GM18508 (cell line): Measurements from ENCODE around the gene TRMT61A.
A peak's percentile ranks its signal among the peaks of the same experiment; 100 is the strongest.
"Not testable (repeated sequence)": the region's sequence is repeated elsewhere in the genome, so short reads cannot be mapped to it uniquely, and the experiment has no call there.

ENCODE experiments used
- ATAC-seq: cut with Tn5 transposase; IDR thresholded peaks from one replicate; pipeline ENCODE4 v1.9.1; 2021; ENCODE audit warnings: moderate number of reproducible peaks; ENCODE audit not compliant: insufficient read depth, unreplicated experiment

The TRMT61A gene

DNA sequence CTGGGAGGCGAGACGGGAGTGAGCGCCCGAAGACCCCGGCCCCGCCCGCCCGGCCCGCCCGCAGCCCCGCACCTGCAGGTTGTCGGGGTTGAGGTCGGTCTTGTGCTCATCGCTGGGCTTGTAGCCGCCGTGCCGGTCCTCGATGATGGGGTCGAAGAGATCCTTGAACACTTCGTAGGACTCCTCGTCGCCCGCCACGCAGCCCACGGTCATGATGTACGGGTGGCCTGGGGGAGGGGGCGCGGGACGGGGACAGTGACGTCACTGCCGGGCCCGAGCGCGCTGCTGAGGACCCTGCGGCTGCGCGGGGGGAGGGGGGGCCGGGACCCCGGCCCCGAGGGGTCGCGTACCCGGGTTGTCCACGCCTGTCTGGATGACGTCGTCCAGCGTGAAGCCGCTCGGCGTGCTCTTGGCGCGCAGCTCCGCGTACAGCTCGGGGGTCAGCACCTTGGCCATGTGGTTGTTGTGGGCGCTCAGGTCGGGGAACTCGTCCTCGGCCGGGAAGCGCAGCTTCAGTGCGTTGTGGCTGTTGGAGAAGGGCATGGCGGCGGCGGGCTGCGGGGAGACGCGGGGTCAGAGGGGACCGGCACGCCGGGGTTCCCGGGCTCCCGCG, 6.9 kb upstream of the TRMT61A start:
- no peak for ATAC-seq

DNA sequence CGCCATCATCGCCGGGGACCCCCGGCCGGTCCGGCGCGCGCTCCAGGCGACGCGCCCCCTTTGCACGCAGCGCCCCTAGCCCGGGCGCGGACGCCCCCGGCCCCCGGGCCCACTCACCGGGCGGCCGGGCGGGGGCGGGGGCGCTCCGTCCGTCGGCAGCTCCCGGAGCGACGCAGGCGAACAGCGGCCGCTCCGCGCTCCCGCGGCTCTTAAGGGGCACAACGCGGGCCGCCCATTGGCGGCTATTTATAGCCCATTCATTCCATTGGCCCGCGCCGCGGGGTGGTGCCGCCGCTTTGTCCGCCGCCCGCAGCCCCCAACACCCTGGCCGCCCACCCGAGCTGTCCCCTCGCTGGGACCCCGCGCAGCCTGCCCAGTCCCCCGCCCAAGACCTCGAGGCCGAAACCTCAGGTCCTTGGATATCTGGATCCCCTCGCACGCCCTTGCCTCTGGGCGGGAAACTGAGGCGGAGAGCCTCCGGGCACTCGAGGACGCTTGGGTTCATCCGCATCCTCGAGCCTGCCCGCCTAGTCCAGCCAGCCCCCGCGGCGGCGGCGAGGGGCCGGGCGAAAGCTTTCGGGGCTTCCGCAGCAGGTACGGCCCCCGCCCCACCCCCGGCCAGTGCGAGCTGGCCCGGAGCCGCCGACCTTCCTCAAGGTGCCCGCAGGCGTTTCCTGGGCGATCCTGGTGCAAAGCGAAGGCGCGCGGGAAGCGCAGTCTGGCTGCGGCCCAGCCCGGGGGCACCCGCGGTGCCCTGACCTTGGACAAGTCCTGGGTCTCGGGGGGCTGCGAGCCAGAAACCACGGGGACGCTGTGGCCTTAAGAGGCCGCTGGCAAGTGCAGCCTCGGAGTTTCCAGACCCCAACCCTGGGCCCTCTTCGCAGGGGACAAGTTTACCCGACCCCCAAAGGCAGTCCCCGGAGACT, 6.1 kb upstream of the TRMT61A start, which contains the start of gene CKB:
Gene CKB (minus strand): TSS at position 182 of the 926 bp plus-strand sequence. CDS start 337 bp downstream, outside the sequence.
- ATAC-seq = no peak

DNA sequence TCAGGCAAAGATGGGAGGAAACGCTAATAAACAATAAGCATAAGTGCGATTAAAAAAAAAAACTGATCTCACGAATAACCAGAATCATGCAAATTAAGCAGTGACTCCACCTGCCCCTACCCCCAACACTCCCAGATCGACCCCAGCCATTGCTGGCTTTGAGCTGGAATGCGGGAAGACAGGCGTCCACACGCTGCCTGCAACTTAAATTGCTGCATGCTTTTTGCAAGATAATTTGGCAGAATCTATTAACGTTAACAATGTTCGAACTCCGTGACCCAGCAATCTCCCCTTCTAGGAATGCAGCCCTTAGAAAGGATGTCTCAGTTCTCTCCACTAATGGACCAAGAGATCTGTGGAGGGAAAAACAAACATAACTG, 5.4 kb upstream of the TRMT61A start:
- ATAC-seq = no peak

DNA sequence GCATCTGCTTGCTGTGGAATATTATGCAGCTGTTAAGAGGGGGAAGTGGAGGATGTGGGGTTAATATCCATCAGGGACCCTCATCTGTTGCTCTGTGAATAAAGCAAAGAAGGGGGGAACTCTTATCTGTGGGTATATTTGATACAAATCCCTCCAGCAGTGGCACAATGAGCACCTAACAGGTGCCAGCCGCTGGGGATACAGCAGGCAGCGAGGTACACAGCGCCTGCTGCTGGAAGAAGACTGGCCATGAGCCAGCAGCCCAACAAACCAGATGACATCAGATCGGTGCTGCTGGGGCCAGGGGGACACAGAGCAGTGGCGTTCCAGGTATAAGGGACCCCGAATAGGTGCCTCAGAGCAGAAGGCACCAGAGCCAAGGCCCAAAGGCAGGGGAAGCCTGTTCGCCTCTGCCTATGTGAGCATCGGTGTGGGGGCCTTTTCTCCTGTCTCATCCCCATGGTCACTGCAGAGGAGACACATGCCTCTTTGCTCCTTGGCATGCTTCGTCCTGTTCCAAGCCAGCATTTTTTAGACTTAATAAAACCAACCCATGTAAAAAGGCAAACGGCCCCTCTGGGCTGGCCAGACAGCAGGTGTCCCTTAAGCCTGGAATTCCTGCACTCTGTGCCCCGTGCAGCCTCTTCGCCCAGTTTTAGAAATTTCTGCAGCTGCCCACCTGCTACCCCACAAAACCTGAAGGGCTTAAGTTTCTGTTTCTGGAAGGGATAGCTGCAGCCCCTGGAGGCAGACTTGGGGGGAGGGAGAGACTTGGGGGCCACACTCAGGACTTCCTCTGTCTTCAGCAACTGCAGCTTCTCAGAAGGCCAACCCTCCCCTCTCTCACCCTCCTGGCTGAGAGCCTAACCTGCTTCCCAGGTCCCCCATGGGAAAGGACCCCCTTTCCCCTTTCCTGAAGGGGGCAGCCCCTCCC, 4.7 kb upstream of the TRMT61A start:
- no peak for ATAC-seq

DNA sequence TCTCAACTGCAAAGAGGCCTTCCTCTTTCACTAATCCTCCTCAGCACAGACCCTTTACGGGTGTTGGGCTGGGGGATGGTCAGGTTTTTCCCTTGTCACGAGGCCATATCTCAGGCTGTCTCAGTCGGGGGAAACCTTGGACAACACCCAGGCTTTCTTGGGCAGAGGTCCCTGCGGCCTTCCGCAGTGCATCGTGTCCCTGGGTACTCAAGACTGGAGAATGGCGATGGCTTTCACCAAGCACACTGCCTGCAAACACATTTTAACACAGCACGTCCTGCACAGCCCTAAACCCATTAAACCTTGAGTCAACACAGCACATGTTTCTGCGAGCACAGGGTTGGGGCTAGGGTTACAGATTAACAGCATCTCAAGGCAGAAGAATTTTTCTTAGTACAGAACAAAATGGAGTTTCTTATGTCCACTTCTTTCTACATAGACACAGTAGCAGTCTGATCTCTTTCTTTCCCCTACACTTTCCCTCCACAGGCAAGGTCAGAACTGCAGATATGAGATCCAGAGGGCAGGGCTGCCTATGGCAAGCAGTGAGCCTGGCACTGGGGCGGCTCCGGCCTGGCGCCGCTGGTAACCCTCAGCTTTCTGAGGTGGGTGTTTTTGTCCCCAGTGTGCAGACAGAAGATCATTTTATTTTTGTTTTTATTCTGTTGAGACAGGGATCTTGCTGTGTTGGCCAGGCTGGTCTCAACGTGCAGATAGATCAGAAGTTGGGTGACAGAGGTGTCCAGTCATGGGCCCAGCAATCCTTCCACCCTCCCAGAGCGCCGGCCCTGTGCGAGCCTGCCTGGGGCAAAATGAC, 3.4 kb upstream of the TRMT61A start:
- ATAC-seq = not testable (repeated sequence)

DNA sequence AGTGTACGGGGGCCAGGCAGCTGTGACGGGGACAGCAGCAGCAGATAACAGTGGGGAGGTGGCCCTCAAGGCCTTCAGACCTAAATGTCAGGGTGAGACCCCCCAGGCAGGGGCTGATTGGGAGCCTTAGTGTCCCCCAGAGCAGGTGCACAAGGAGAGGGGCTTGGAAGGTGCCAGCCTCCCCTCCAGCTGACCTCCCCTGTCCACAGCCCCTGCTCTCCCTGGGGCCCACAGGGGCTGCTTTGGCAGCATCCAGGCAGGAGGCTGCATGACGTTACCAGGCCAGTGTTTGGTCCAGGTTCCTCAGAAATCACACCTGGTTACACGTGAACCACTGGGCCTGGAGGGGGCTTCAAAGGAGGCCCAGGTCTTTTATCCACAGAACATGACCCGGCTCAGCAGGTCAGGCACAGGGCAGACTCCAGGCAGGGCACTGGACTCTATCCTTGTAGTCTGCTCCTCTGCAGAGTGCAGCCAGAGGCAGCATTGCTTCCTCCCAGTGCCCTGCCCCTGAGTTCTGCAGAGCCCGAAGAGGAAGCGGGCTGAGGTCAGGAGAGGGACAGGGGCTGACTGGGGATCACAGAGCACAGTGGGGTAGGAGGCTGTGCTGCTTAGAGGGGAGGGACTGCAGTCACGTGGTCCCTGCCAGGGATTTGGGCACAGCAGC, 2.6 kb upstream of the TRMT61A start:
- no peak for ATAC-seq

DNA sequence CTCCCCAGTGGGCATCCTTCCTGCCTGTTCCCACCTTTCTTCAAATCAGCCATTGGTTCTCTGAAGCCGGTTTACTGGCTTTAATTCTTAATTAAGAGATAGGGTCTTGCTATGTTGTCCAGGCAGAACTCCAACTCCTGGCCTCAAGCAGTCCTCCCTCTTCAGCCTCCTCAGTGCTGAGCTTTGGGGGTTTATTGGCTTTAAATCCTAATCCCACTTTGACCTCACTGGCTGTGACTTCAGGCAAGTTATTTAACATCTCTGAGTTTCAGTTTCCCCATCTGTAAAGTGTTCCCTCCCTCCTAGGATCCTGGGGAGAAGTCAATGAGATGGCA, 2.1 kb upstream of the TRMT61A start:
- ATAC-seq = no peak

DNA sequence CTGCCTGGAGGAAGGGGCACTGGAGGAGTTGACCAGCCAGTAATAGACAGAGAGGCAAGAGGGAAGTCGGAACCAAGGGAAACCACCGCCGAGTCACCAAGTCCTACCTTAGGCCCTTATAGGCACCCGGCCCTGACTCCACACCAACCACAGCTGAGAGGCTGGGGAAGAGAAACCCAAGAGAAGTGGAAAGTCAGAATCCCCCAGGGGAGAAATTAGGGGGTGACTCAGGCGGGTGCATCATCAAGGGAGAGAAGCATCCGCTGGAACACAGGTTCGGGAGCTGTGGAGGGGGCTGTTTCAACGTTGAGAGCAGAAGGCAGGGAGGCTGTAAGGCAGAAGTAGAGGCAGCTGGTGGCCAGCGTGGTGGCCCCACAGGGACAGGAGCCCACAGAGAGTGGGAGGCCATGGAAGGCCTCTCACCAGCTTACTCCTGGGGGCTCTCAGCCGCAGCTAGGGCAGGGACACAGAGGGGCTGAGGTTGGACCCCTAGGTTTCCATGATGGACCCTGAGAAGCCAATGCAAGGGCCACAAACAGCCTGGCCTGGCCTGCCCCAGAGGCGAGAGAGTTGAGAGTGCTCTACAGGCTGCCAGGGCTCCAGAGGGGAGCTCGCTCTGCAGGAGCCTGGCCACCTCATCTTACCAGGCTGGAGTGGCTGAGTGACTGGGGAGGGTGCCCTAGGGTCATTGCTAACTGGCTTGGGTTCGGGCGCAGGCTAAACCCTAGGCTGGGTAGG, 1.4 kb upstream of the TRMT61A start:
- ATAC-seq = peak; percentile 58

DNA sequence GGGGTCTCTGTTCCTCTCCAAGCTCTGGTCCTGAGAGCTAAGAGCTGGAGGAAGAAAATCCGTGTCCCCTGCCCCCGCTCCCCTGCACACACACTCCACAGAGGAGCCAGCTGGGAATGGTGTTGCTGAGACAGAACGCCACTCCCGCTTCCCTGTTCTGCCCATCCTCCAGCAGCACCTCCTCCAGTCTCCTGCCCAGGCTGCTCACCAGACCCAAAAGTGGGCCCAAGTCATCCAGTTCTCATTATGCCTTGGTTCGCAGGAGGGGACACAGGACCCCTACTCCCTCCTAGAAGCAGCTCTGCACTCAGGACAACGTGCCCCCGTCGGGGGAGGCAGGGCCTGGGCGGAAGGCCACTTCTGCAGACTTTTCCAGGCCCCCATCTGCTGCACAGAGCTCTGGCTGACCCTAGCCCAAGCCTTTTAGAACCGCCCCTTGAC, 830 bp upstream of the TRMT61A start:
- no peak for ATAC-seq

DNA sequence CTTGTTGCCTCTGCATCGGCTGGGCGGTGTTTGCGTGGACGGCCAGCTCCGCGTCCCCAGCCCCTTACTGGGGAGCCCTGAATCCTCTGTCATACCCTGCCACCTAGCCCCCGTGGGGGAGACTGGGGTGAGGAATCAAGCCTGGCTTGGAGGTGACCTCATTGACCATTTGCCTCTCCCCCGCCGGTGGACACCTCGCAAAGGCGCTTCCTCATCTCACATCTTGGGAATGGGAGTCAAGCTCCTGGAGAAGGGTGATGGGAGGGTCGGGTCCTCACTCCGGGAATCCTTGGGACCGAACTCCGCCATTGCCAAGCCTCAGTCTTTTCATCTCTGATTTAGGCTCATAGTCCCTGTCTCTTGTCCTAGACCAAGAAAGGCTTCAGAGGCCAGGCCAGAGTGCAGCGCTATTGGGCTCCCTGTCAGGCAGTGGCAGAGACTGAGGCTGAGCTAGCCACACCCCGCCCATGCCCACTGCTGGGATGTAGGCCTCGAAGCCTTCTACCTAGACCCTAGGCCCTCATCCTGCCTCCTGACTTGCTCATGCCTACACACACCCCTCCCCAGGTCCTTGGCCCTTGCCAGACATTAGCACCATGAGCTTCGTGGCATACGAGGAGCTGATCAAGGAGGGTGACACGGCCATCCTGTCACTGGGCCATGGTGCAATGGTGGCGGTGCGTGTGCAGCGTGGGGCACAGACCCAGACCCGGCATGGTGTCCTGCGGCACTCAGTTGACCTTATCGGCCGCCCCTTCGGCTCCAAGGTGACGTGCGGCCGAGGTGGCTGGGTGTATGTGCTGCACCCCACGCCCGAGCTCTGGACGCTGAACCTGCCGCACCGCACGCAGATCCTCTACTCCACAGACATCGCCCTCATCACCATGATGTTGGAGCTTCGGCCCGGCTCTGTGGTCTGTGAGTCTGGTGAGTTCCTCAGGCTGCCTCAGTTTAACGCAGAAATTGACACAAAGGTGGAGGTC, 678 bp downstream of the TRMT61A start:
- no peak for ATAC-seq

DNA sequence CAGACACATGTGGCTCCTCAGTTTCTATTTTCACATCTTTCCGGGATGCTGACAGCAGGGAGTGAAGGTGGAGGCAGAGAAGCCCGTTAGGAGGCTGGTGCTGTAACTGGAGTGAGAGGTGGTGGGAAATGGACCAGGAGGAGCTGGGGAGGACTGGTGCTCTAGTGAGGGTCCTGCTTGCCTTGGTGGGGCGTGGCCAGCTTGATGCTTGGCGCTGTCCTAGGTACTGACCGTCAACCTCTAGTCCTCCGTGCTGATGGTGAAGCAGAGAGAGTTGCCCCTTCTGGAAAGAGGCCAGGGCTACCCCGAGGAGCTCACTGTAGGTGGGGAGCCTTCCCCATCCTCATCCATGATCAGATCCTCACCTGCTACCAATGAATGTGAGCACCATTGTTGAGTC, 1.4 kb downstream of the TRMT61A start:
- no peak for ATAC-seq

DNA sequence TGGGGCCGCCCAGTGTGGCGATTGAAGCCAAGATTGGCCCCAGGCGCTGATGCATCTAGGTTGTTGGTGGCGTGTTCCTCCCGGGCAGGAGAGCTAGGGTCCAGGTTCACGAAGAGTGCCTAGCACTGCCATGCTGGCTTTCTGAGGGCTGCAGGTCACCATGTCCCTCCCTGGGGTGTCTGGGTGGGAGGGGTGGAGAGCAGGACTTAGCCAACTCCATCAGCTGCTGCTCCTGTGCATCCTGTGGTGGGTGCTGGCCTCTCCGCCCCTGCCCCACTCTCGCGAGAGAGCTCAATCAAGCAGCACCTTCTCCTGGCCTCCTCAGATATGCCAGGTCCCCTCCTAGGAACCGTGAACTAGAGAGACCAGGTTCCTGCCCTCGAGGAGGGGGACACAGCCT, 1.8 kb downstream of the TRMT61A start:
- no peak for ATAC-seq

DNA sequence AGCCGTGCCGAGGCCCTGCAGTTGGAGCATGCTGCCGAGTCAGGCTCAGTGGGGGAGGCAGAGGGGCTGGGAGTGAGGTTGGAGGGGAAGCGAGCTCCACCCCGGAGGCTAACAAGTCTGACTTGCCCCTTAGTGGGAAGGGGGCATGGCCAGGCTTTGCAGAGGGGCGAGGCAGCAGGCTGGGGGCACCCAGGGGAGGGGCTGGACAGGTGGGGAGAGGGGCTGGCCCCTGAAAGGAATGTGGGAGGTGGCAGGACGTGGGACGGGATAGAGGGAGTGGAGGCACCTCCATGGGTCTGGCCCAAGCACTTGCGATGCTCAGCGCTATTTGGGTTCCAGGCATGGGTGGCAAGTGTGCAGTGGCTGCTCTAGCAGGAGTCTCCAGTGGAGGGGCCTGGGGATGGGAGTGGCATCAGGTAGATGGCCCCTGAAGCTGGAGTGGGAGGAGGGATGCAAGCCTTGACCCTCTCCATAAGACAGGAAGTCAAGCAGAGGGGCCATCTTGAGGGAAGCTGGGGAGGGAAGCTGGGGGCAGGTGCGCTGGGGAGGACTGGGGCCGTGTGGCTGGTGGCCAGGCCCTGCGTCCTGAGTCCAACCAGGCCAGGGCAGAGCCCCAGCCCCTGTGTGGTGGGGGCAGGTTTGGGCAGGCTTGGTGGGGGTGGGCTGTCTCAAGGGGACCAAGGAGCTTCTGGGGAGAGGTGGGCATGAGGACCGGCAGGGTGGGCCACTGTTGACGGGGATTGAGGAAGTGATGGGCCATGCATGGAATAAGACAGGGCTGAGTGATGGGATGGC, 2.6 kb downstream of the TRMT61A start:
- ATAC-seq = no peak

DNA sequence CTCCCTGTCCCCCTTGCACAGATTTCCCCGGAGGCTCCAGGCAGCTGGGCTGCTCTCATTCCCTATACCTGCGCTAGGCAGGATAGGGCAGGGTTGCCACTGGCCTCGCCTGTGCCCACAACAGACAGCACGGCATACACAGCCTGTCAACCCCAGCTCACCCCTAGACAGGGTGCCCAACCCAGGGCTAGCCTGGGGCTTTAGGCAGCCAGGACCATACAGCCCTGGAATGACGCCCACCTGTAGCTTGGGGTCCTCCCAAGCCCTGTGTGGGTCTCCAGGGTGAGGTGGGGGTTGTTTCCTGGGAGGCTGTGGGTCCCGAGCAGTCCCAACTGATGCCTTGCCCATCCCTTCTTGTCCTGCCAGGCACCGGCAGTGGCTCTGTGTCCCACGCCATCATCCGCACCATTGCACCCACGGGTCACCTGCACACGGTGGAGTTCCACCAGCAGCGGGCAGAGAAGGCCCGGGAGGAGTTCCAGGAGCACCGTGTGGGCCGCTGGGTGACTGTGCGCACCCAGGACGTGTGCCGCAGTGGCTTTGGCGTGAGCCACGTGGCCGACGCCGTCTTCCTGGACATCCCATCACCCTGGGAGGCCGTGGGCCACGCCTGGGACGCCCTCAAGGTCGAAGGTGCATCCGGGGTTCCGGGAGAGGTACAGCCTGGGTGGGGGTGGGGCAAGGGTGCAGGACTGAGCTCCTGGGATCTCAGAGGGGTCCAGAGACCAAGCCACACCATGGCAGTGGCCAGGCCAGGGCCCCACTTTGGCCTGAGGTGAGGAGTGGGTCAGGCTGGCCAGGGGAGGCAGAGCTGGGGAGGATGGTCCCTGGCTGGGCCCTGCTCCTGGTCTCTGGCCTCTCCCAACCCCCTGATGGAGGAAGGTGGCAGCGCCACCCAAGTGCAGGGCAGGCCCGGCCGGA, 3.5 kb downstream of the TRMT61A start:
- no peak for ATAC-seq

DNA sequence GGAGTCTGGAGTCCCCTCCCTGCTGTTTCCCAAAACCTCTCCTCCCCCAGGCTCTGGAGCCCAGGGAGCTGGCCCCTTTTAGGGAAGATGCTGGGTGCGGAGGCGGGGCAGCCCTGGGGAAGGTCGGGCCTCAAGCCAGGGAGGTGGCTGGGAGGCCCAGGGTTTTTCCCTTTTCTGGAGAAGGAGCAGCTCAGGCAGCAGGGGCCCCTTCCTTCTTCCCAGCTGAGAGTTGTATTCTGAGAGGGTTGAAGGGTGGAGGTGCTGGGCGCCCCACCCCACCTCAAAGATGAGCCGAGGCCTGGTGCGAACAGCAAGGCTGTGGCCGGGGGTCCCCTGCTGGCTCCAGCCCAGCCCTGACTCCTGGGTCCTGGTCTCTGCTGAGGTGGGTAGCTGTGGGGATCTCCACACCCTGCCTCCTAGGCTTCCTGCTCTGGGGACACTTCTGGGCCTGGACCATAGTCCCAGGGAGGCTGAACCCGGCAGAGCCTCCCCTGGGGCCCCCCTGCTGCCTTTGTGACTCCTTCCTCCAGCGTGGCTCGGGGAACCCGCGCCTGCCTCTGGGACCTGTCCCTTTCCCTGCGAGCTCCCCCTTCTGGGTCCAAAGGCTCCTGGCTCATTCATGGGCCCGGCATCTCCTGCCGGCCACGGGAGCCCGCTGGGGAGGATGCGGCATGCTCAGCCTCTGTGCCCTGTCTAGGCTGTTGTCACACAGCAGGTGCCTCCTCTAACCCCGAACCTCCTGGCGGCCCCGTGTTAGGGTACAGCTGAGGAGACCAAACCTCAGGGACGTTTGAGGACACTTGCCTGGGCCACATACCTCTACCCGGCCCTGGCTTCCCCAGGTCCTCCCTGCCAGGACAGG, 4.4 kb downstream of the TRMT61A start:
- ATAC-seq = no peak
